GM12801 (cell line): ENCODE data around the gene SYCE1.

Experiments
- TF ChIP-seq, protein P1 (sequence below): IDR thresholded peaks from one replicate; pipeline ENCODE4 v1.5.1; 2011; ENCODE audit warnings: control low read depth; ENCODE audit not compliant: insufficient read length; ENCODE audit errors: extremely low read depth

The SYCE1 gene

GRCh38 chr10:133532871-133533270 lies 32.5 kb downstream of the SYCE1 start:
- TF ChIP-seq, protein P1, sequence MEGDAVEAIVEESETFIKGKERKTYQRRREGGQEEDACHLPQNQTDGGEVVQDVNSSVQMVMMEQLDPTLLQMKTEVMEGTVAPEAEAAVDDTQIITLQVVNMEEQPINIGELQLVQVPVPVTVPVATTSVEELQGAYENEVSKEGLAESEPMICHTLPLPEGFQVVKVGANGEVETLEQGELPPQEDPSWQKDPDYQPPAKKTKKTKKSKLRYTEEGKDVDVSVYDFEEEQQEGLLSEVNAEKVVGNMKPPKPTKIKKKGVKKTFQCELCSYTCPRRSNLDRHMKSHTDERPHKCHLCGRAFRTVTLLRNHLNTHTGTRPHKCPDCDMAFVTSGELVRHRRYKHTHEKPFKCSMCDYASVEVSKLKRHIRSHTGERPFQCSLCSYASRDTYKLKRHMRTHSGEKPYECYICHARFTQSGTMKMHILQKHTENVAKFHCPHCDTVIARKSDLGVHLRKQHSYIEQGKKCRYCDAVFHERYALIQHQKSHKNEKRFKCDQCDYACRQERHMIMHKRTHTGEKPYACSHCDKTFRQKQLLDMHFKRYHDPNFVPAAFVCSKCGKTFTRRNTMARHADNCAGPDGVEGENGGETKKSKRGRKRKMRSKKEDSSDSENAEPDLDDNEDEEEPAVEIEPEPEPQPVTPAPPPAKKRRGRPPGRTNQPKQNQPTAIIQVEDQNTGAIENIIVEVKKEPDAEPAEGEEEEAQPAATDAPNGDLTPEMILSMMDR = no peak

- TF ChIP-seq, protein P1 = no peak
These were observed 34.9 kb downstream of the SYCE1 start for GRCh38 chr10:133530506-133530905.

- TF ChIP-seq, protein P1 = no peak
These were observed 35.8 kb downstream of the SYCE1 start for GRCh38 chr10:133529576-133529946.

- TF ChIP-seq, protein P1 = no peak
These were observed 36.4 kb downstream of the SYCE1 start for GRCh38 chr10:133528845-133529575.

GRCh38 chr10:133528296-133528844 lies 37.0 kb downstream of the SYCE1 start:
- TF ChIP-seq, protein P1 = no peak

DNA sequence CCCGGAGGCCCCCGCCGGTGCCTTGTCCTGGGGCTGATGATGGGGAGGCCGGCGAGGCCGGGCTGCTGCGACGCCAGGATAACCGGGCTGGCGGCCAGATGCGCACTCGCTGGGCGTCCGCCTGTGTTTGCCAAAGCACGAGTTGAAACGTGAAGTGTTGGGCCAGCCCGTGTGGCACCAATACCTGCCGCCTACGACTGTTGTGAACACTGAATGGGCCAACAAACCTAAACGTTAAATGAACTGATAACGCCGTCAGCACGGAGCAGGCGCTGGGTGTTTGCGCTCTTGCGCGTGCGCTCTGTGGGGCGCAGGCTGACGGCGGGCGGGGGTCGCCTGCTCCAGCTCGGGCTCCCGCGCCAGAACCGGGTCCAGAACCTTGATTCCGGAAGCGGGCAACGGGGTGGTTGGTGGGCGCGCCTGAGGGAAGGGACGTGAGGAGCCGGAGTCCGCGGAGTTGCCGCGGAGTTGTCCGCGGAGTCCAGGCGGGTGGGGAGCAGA lies 37.6 kb downstream of the SYCE1 start:
- TF ChIP-seq, protein P1 = no peak

DNA sequence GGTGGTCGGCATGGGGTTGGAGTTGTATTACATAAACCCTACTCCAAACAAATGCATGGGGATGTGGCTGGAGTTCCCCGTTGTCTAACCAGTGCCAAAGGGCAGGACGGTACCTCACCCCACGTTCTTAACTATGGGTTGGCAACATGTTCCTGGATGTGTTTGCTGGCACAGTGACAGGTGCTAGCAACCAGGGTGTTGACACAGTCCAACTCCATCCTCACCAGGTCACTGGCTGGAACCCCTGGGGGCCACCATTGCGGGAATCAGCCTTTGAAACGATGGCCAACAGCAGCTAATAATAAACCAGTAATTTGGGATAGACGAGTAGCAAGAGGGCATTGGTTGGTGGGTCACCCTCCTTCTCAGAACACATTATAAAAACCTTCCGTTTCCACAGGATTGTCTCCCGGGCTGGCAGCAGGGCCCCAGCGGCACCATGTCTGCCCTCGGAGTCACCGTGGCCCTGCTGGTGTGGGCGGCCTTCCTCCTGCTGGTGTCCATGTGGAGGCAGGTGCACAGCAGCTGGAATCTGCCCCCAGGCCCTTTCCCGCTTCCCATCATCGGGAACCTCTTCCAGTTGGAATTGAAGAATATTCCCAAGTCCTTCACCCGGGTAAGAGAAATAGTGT lies 38.3 kb downstream of the SYCE1 start, which contains the start of gene CYP2E1:
CYP2E1 (plus strand) TSS at position 407 of the 632 bp plus-strand sequence; CDS start at position 440, 33 bp downstream.
- TF ChIP-seq, protein P1 = no peak
